Suprapubic skin (tissue), 4 donors: ENCODE measurements around the gene SLC34A3. TPM values are rescaled to one million over a fixed set of nuclear protein-coding genes. Genes with fewer than 3 reads are reported as not detected.
"Not testable (repeated sequence)": the region's sequence is repeated elsewhere in the genome, so short reads cannot be mapped to it uniquely, and the experiment has no call there.

Experiments
- DNase-seq, 2 donors: peaks; one replicate each; pipeline ENCODE4 v3.0.0-alpha.2; 2019; ENCODE audit warnings: low spot score in 2 of 2
- H3K27ac ChIP-seq: fragments of 200-600 bp; sonication (generic); one replicate; pipeline ENCODE4 v1.5.1; 2019
- H3K27me3 ChIP-seq: fragments of 200-600 bp; sonication (generic); one replicate; pipeline ENCODE4 v1.5.1; 2019
- H3K36me3 ChIP-seq: fragments of 200-600 bp; sonication (generic); one replicate; pipeline ENCODE4 v1.5.1; 2019
- H3K4me1 ChIP-seq: fragments of 200-600 bp; sonication (generic); one replicate; pipeline ENCODE4 v1.5.1; 2019
- H3K4me3 ChIP-seq: fragments of 200-600 bp; sonication (generic); one replicate; pipeline ENCODE4 v1.5.1; 2019; ENCODE audit warnings: mild to moderate bottlenecking
- H3K9me3 ChIP-seq: fragments of 200-600 bp; sonication (generic); one replicate; pipeline ENCODE4 v1.5.1; 2019
- EP300 ChIP-seq: sonication (generic); formaldehyde crosslinking; IDR thresholded peaks from one replicate; pipeline ENCODE4 v1.6.1; 2017; ENCODE audit warnings: antibody characterized with exemption
- POLR2A ChIP-seq, 2 donors: fragments of 450-650 bp; IDR thresholded peaks; one replicate each; pipeline ENCODE4 v1.6.1; 2017; ENCODE audit warnings: antibody characterized with exemption in 2 of 2, mild to moderate bottlenecking in 2 of 2, moderate library complexity in 2 of 2
- POLR2AphosphoS5 ChIP-seq, 3 donors: sonication (generic); formaldehyde crosslinking; IDR thresholded peaks; one replicate each; pipeline ENCODE4 v1.6.1; 2017; ENCODE audit warnings: antibody characterized with exemption in 3 of 3
- WGBS: methylation state at CpG from one replicate; pipeline ENCODE4 v1.1.5; 2018; 5-methylcytosine and 5-hydroxymethylcytosine counted together
- total RNA-seq, 4 donors: library from RNA; depleted of rRNA; stranded (reverse); fragments of >200 nt; gene quantifications; one replicate each; pipeline ENCODE4 v1.1.0, GENCODE V29; 2016
- TF ChIP-seq, protein P1 (sequence below), 2 donors: fragments of 200-600 bp in 1 of 2; fragments of 450-650 bp in 1 of 2; sonication (generic) in 1 of 2; IDR thresholded peaks; one replicate each; pipeline ENCODE4 v1.5.1; 2016 to 2019; ENCODE audit warnings: antibody characterized with exemption in 2 of 2, mild to moderate bottlenecking in 1 of 2, moderate library complexity in 1 of 2

The SLC34A3 gene
- total RNA-seq, 4 donors from 2014 or later = 0.34 TPM; not detected in 3

DNA sequence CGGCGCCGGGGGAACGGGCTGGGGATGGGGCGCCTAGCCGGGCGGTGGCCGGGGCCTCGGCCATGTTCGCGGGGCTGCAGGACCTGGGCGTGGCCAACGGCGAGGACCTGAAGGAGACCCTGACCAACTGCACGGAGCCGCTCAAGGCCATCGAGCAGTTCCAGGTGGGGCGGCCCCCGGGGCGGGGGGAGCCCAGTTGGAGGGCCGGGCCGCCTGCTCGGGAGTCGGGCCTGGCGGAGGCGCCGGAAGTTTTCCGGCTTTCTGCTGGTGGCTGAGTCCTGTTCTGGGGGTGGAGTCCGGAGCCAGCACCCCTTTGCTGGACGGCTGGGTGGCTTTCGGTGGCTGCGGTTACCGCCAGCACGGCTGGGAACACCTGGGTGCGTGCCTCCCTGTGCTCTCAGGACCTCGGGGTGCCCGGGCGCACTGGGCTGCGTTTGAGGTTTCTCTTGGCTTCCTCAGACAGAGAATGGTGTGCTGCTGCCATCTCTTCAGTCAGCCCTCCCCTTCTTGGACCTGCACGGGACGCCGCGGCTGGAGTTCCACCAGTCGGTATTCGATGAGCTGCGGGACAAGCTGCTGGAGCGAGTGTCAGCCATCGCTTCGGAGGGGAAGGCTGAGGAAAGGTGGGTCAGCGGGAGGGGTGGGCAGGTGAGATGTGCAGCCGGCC, 24.9 kb downstream of the SLC34A3 start:
- no peaks in the 10 kb centered on the region for H3K9me3 ChIP-seq
- H3K27me3 ChIP-seq = no peaks in the 10 kb centered on the region
- H3K36me3 ChIP-seq = peaks cover 19% of the 10 kb centered on the region
- WGBS = 17% methylated on average over 4 of the region's 51 CpGs
- peak overlapping the region; percentile 93 for H3K4me3 ChIP-seq
- H3K27ac ChIP-seq = peak overlapping the region; percentile 77
- TF ChIP-seq POLR2AphosphoS5 (IDR thresholded peaks at IDR 0.05) (no peak), POLR2A (IDR thresholded peaks at IDR 0.05) (no peak), EP300 (no peak)
- TF ChIP-seq, protein P1, sequence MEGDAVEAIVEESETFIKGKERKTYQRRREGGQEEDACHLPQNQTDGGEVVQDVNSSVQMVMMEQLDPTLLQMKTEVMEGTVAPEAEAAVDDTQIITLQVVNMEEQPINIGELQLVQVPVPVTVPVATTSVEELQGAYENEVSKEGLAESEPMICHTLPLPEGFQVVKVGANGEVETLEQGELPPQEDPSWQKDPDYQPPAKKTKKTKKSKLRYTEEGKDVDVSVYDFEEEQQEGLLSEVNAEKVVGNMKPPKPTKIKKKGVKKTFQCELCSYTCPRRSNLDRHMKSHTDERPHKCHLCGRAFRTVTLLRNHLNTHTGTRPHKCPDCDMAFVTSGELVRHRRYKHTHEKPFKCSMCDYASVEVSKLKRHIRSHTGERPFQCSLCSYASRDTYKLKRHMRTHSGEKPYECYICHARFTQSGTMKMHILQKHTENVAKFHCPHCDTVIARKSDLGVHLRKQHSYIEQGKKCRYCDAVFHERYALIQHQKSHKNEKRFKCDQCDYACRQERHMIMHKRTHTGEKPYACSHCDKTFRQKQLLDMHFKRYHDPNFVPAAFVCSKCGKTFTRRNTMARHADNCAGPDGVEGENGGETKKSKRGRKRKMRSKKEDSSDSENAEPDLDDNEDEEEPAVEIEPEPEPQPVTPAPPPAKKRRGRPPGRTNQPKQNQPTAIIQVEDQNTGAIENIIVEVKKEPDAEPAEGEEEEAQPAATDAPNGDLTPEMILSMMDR (IDR thresholded peaks at IDR 0.05) = no peak
- no peak for DNase-seq
- H3K4me1 ChIP-seq = peaks cover 29% of the 10 kb centered on the region

DNA sequence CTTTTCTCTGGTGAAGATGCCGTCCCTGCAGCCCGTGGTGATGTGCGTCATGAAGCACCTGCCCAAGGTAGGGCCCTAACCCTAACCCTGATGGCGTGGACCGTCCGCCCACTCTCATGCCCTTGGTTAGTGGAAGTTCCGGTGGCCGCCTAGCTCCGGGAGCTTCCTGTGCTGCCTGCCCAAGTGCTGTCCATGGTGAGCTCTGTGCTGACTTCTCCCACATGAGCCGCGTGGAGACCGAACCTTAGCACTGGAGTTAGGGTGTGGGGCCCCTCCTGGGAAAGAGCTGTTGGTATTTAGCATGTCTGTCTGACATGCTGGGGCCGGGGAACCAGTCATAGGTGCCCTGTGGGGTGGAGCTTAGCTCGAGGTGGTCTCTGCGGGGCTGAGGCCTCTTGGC, 25.7 kb downstream of the SLC34A3 start:
- Histone ChIP-seq H3K27ac (no peak overlapping the region), H3K9me3 (no peaks in the 10 kb centered on the region), H3K4me1 (peaks cover 29% of the 10 kb centered on the region), H3K36me3 (peaks cover 19% of the 10 kb centered on the region), H3K4me3 (peak overlapping the region; percentile 93), H3K27me3 (no peaks in the 10 kb centered on the region)
- TF ChIP-seq POLR2AphosphoS5 (IDR thresholded peaks at IDR 0.05) (no peak), POLR2A (IDR thresholded peaks at IDR 0.05) (no peak), EP300 (no peak)
- TF ChIP-seq, protein P1 (IDR thresholded peaks at IDR 0.05) = no peak
- 90% methylated on average over 6 of the region's 15 CpGs for WGBS
- no peak for DNase-seq

DNA sequence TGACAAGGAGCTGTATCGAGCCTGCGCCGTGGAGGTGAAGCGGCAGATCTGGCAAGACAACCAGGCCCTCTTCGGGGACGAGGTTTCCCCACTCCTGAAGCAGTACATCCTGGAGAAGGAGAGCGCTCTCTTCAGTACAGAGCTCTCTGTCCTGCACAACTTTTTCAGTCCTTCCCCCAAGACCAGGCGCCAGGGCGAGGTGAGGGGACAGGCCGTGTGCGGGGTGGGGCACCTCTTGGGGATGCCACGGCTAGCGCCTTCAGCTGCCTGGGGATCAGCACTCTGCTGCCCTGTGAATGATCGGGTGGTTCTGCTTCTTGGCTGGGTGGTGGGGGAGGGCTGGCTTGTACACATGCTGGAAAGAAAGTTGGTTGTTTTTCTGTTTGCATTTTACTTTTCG, 26.2 kb downstream of the SLC34A3 start:
- Histone ChIP-seq H3K36me3 (peaks cover 19% of the 10 kb centered on the region), H3K4me3 (peak overlapping the region; percentile 93), H3K27ac (no peak overlapping the region), H3K27me3 (no peaks in the 10 kb centered on the region), H3K4me1 (peaks cover 30% of the 10 kb centered on the region), H3K9me3 (no peaks in the 10 kb centered on the region)
- no peak for DNase-seq
- TF ChIP-seq, protein P1 (IDR thresholded peaks at IDR 0.05) = no peak
- TF ChIP-seq POLR2A (IDR thresholded peaks at IDR 0.05) (no peak), EP300 (no peak), POLR2AphosphoS5 (IDR thresholded peaks at IDR 0.05) (no peak)
- WGBS = 92% methylated on average over 4 of the region's 15 CpGs

DNA sequence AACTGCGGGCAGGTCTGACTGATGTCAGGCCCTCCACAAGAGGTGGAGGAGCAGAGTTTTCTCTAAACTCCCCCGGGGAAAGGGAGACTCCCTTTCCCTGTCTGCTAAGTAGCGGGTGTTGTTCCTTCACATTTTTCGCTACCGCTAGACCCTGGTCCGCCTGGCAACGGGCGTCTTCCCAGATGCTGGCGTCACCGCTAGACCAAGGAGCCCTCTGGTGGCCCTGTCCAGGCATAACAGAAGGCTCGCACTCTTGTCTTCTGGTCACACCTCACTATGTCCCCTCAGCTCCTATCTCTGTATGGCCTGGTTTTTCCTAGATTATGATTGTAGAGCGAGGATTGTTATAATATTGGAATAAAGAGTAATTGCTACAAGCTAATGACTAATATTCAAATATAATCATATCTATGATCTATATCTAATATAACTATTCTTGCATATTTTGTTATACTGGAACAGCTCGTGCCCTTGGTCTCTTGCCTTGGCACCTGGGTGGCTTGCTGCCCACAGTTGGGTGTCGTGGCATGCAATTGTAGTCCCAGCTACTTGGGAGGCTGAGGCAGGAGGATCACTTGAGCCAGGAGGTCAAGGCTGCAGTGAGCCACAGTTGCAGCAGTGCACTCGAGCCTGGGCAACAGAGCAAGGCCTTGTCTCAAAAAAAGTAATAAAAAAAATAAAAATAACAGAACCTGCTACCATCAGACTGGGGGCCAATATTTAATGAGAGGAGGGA, 31.6 kb downstream of the SLC34A3 start:
- H3K36me3 ChIP-seq = peaks cover 48% of the 10 kb centered on the region

DNA sequence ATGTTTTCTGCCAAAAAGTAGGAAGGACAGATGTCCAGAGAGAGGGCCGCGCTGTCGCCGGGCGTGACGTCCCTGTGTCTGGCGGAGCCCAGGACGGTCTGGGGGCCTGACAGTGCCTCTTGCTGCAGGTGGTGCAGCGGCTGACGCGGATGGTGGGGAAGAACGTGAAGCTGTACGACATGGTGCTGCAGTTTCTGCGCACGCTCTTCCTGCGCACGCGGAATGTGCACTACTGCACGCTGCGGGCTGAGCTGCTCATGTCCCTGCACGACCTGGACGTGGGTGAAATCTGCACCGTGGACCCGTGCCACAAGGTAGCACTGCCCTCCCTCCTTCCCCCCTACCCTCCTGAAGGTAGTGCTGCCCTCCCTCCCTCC, 32.2 kb downstream of the SLC34A3 start:
- Histone ChIP-seq H3K27me3 (no peaks in the 10 kb centered on the region), H3K4me3 (no peak overlapping the region), H3K27ac (no peak overlapping the region), H3K9me3 (no peaks in the 10 kb centered on the region), H3K36me3 (peaks cover 49% of the 10 kb centered on the region), H3K4me1 (peaks cover 5% of the 10 kb centered on the region)
- TF ChIP-seq POLR2A (IDR thresholded peaks at IDR 0.05) (no peak), POLR2AphosphoS5 (IDR thresholded peaks at IDR 0.05) (no peak), EP300 (no peak)
- TF ChIP-seq, protein P1 (IDR thresholded peaks at IDR 0.05) = no peak
- DNase-seq = peak in 1 of 2 donors; percentile 64
- WGBS = 92% methylated on average over 24 of the region's 24 CpGs

More for the DNA sequence above, 31.6 kb downstream of the SLC34A3 start:
- not testable (repeated sequence) for H3K27ac ChIP-seq, H3K9me3 ChIP-seq, H3K4me1 ChIP-seq, H3K27me3 ChIP-seq, H3K4me3 ChIP-seq
- peak in 1 of 2 donors; percentile 44 for DNase-seq
- TF ChIP-seq, protein P1 (IDR thresholded peaks at IDR 0.05) = peak in 1 of 2 donors; percentile 39
- 47% methylated on average over 8 of the region's 15 CpGs for WGBS
